IMR-90 (cell line): ENCODE measurements around the gene PPP2R2D. TPM values are rescaled to one million over a fixed set of nuclear protein-coding genes. Genes with fewer than 3 reads are reported as not detected.

Experiments used
- ATAC-seq: fragments of 200-7000 bp; cut with Tn5 transposase; 2 replicates; pipeline ENCODE4 v1.9.1; 2020; ENCODE audit warnings: low read depth, mild to moderate bottlenecking, moderate library complexity
- BruUV-seq: library from RNA; stranded (reverse); fragments of 400-500 nt; replicated peaks from 2 replicates; lab custom pipeline; 2021; lab: Mats Ljungman, UMichigan
- CTCF ChIA-PET: fragments of 300-600 bp; formaldehyde crosslinking; extraction: SDS; loops from one replicate; lab custom pipeline; 2021; ENCODE audit warnings: antibody characterized with exemption; lab: Yijun Ruan, JAX
- POLR2A ChIA-PET: fragments of 300-600 bp; sonication (Branson Sonifier 250); formaldehyde crosslinking; loops from one replicate; lab custom pipeline; 2022; ENCODE audit warnings: antibody characterized with exemption; ENCODE audit not compliant: unreplicated experiment; lab: Charles Lee
- DNase-seq: peaks from one replicate; pipeline ENCODE4 v3.0.0; 2013
- H2AFZ ChIP-seq: replicated peaks from 2 replicates; pipeline ENCODE3; 2013; ENCODE audit warnings: low read length, mild to moderate bottlenecking; ENCODE audit not compliant: poor library complexity
- H2AK5ac ChIP-seq: 2 replicates; pipeline ENCODE4 v1.6.1; 2013; ENCODE audit warnings: low read depth, low read length, inconsistent platforms
- H2AK9ac ChIP-seq: replicated peaks from 2 replicates; pipeline ENCODE3; 2013; ENCODE audit warnings: mild to moderate bottlenecking, low read depth, low read length, moderate library complexity; ENCODE audit not compliant: poor library complexity
- H2BK120ac ChIP-seq: 2 replicates; pipeline ENCODE4 v1.6.1; 2013; ENCODE audit warnings: low read depth, low read length, inconsistent platforms
- H2BK15ac ChIP-seq: 3 replicates; pipeline ENCODE4 v1.6.1; 2013; ENCODE audit warnings: low read depth, low read length, inconsistent platforms
- H2BK20ac ChIP-seq: 2 replicates; pipeline ENCODE4 v1.6.1; 2013; ENCODE audit warnings: low read depth, mild to moderate bottlenecking, inconsistent platforms, low read length, moderate library complexity
- H2BK5ac ChIP-seq: 2 replicates; pipeline ENCODE4 v1.6.1; 2013; ENCODE audit warnings: mild to moderate bottlenecking, low read depth, low read length, inconsistent platforms; ENCODE audit not compliant: poor library complexity, severe bottlenecking
- H3K14ac ChIP-seq: replicated peaks from 2 replicates; pipeline ENCODE4 v1.6.1; 2013; ENCODE audit warnings: low read depth, low read length, inconsistent platforms
- H3K18ac ChIP-seq: 2 replicates; pipeline ENCODE4 v1.6.1; 2013; ENCODE audit warnings: low read depth, low read length, control low read depth
- H3K23ac ChIP-seq: 2 replicates; pipeline ENCODE4 v1.6.1; 2013; ENCODE audit warnings: low read depth, low read length, inconsistent platforms
- H3K27ac ChIP-seq: 2 replicates; pipeline ENCODE4 v1.5.1; 2013; ENCODE audit warnings: mild to moderate bottlenecking, control low read depth, low read length; ENCODE audit not compliant: insufficient read depth
- H3K27me3 ChIP-seq: 2 replicates; pipeline ENCODE4 v1.6.1; 2013; ENCODE audit warnings: low read length; ENCODE audit not compliant: control insufficient read depth, insufficient read depth
- H3K36me3 ChIP-seq: 2 replicates; pipeline ENCODE4 v1.6.1; 2013; ENCODE audit warnings: low read length, mixed read lengths; ENCODE audit not compliant: control insufficient read depth, insufficient read depth
- H3K4ac ChIP-seq: 2 replicates; pipeline ENCODE4 v1.6.1; 2013; ENCODE audit warnings: low read depth, low read length, inconsistent platforms
- H3K4me1 ChIP-seq: 2 replicates; pipeline ENCODE4 v1.6.1; 2013; ENCODE audit warnings: low read length, mixed read lengths; ENCODE audit not compliant: control insufficient read depth, insufficient read depth
- H3K4me2 ChIP-seq: 2 replicates; pipeline ENCODE4 v1.6.1; 2013; ENCODE audit warnings: low read depth, mild to moderate bottlenecking, control low read depth, low read length, moderate library complexity
- H3K4me3 ChIP-seq: 2 replicates; pipeline ENCODE4 v1.5.1; 2013; ENCODE audit warnings: low read depth, mild to moderate bottlenecking, control low read depth, low read length, moderate library complexity; ENCODE audit not compliant: insufficient read depth
- H3K56ac ChIP-seq: 2 replicates; pipeline ENCODE4 v1.6.1; 2013; ENCODE audit warnings: low read length, inconsistent platforms; ENCODE audit not compliant: insufficient read depth; ENCODE audit errors: extremely low read depth
- H3K79me1 ChIP-seq, 2 experiments: 2 replicates each; pipeline ENCODE4 v1.6.1; 2013; ENCODE audit warnings: low read length in 2 of 2, inconsistent platforms in 1 of 2, low read depth in 1 of 2
- H3K9ac ChIP-seq: 2 replicates; pipeline ENCODE4 v1.6.1; 2013; ENCODE audit warnings: low read depth, low read length, control low read depth
- H3K9me1 ChIP-seq: 2 replicates; pipeline ENCODE4 v1.6.1; 2013; ENCODE audit warnings: low read length, inconsistent platforms; ENCODE audit not compliant: insufficient read depth
- H3K9me3 ChIP-seq: 2 replicates; pipeline ENCODE4 v1.6.1; 2013; ENCODE audit warnings: low read length; ENCODE audit not compliant: control insufficient read depth, insufficient read depth
- H4K20me1 ChIP-seq: 2 replicates; pipeline ENCODE4 v1.6.1; 2013; ENCODE audit warnings: low read length, inconsistent platforms; ENCODE audit not compliant: insufficient read depth
- H4K5ac ChIP-seq: 2 replicates; pipeline ENCODE4 v1.6.1; 2013; ENCODE audit warnings: mild to moderate bottlenecking, low read depth, low read length, control low read depth
- H4K8ac ChIP-seq, 2 experiments: 2 replicates each; pipeline ENCODE4 v1.6.1; 2013; ENCODE audit warnings: low read depth in 2 of 2, low read length in 2 of 2, control low read depth in 1 of 2, inconsistent platforms in 1 of 2
- H4K91ac ChIP-seq: 2 replicates; pipeline ENCODE4 v1.6.1; 2013; ENCODE audit warnings: low read depth, low read length, inconsistent platforms; ENCODE audit not compliant: insufficient read depth
- CTCF ChIP-seq: conservative IDR thresholded peaks from 2 replicates; pipeline ENCODE4 v1.5.1; 2012; ENCODE audit warnings: mild to moderate bottlenecking, low read depth, low read length, improper control_type of control experiment
- FOS ChIP-seq: fragments of 150-350 bp; IDR thresholded peaks from 2 replicates; pipeline ENCODE4 v1.6.1; 2016; ENCODE audit warnings: low read depth, low read length
- POLR2A ChIP-seq: IDR thresholded peaks from 2 replicates; pipeline ENCODE4 v1.6.1; 2012; ENCODE audit warnings: mild to moderate bottlenecking, low read depth, low read length
- WGBS, 2 experiments: methylation state at CpG; one replicate each; pipeline versions ENCODE4 v1.1.5 to v1.1.7; 2013; ENCODE audit warnings: missing lambda C conversion rate in 2 of 2; ENCODE audit not compliant: insufficient read length in 1 of 2; ENCODE audit errors: extremely low coverage in 2 of 2; 5-methylcytosine and 5-hydroxymethylcytosine counted together
- dilution Hi-C: fragments of 300-500 bp; cut with HindIII; formaldehyde crosslinking; loops from one replicate; pipeline ENCODE4 v1.14.3; 2018; ENCODE audit warnings: low sequenced_read_pairs; ENCODE audit not compliant: unreplicated experiment
- in situ Hi-C: fragments of 300-500 bp; cut with MboI; formaldehyde crosslinking; loops from 3 replicates; pipeline ENCODE4 v1.14.3; 2019; ENCODE audit warnings: low sequenced_read_pairs, inconsistent platforms, mixed read lengths
- intact Hi-C: fragments of 100-400 bp; cut with micrococcal nuclease; formaldehyde crosslinking; loops from 2 replicates; pipeline ENCODE4 v1.10.0; 2022
- polyA plus RNA-seq, 3 experiments: library from polyadenylated mRNA; depleted of rRNA; stranded (reverse); fragments of >200 nt; gene quantifications; 2 replicates each; pipeline ENCODE4 v1.2.3, GENCODE V29; 2012; ENCODE audit warnings: low replicate concordance in 1 of 3
- total RNA-seq: library from RNA; depleted of rRNA; stranded (reverse); fragments of >200 nt; gene quantifications from 2 replicates; pipeline ENCODE4 v1.2.3, GENCODE V29; 2012

Gene PPP2R2D
- total and polyA plus RNA-seq, 2 of the 4 experiments (the other 2 are of a cell fraction): 22.8 to 23.8 TPM

GRCh38 chr10:131923038-131923756 lies 22.4 kb downstream of the PPP2R2D start:
- Histone ChIP-seq H3K4me3 (no peak overlapping the region), H2BK15ac (no peak overlapping the region), H3K27ac (no peak overlapping the region), H3K4me2 (no peak overlapping the region), H3K23ac (no peak overlapping the region), H2AFZ (no peak overlapping the region), H2BK120ac (no peak overlapping the region), H3K27me3 (no peaks in the 10 kb centered on the region), H3K18ac (no peak overlapping the region), H3K36me3 (peaks cover 4% of the 10 kb centered on the region; the same call in 1 of the 2 replicates), H3K79me1 (peaks cover 33 to 63% of the 10 kb centered on the region in 2 experiments), H3K9me3 (peaks cover 4% of the 10 kb centered on the region; the same call in 1 of the 2 replicates), H3K4me1 (peaks cover 5% of the 10 kb centered on the region), H3K56ac (no peak overlapping the region), H4K20me1 (peaks cover 62% of the 10 kb centered on the region), H3K14ac (no peak overlapping the region), H2BK20ac (no peak overlapping the region), H2BK5ac (no peak overlapping the region), H2AK5ac (no peak overlapping the region), H3K9ac (no peak overlapping the region), H2AK9ac (no peak overlapping the region), H4K91ac (no peak overlapping the region), H3K9me1 (peaks cover 14% of the 10 kb centered on the region), H4K8ac (no peak overlapping the region), H4K5ac (no peak overlapping the region), H3K4ac (no peak overlapping the region)
- no peak for DNase-seq
- ChIA-PET CTCF (no interaction called here), POLR2A (no interaction called here)
- ATAC-seq: no peak
- no TSS peak for BruUV-seq
- intact Hi-C loops (no loop called here), in situ Hi-C loops (no loop called here), dilution Hi-C loops (no loop called here)
- 100% methylated on average over 5 of the region's 11 CpGs; no CpG with 5 or more reads in 1 of the 2 experiments for WGBS, 2 experiments
- TF ChIP-seq FOS (no peak), CTCF (no peak), POLR2A (no peak)
